GM13977 (cell line): ENCODE results near the gene LRRC15.

Source experiments
- DNase-seq: peaks from one replicate; pipeline ENCODE4 v3.0.0; 2012; ENCODE audit warnings: low spot score
- in situ Hi-C: fragments of 300-500 bp; cut with MboI; formaldehyde crosslinking; loops from one replicate; pipeline ENCODE4 v1.12.0; 2022; ENCODE audit warnings: low sequenced_read_pairs, low pct_unique_long_range_greater_than_20kb, mixed read lengths, inconsistent platforms; ENCODE audit not compliant: unreplicated experiment
- TF ChIP-seq, protein P1 (sequence below): IDR thresholded peaks from 2 replicates; pipeline ENCODE4 v1.5.1; 2012; ENCODE audit warnings: mild to moderate bottlenecking, control low read depth; ENCODE audit not compliant: insufficient read depth; ENCODE audit errors: extremely low read depth, missing control alignments

LRRC15 gene

DNA sequence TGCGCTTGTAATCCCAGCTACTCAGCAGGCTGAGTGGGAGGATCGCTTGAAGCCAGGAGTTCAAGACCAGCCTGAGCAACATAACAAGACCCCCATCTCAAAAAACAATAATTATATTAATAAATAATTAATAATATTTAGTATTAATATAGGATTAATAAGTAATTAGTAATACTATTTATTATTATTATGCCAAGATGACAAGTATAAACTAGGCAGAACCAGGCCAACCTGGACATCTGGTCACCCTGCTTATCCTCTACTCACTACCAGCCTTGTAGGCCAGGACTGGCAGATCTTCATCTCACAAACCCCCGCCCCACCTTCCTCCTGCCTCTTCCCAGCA, 18.8 kb downstream of the LRRC15 start:
- TF ChIP-seq, protein P1, sequence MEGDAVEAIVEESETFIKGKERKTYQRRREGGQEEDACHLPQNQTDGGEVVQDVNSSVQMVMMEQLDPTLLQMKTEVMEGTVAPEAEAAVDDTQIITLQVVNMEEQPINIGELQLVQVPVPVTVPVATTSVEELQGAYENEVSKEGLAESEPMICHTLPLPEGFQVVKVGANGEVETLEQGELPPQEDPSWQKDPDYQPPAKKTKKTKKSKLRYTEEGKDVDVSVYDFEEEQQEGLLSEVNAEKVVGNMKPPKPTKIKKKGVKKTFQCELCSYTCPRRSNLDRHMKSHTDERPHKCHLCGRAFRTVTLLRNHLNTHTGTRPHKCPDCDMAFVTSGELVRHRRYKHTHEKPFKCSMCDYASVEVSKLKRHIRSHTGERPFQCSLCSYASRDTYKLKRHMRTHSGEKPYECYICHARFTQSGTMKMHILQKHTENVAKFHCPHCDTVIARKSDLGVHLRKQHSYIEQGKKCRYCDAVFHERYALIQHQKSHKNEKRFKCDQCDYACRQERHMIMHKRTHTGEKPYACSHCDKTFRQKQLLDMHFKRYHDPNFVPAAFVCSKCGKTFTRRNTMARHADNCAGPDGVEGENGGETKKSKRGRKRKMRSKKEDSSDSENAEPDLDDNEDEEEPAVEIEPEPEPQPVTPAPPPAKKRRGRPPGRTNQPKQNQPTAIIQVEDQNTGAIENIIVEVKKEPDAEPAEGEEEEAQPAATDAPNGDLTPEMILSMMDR: no peak
- DNase-seq: no peak
- in situ Hi-C loops: no loop called here

DNA sequence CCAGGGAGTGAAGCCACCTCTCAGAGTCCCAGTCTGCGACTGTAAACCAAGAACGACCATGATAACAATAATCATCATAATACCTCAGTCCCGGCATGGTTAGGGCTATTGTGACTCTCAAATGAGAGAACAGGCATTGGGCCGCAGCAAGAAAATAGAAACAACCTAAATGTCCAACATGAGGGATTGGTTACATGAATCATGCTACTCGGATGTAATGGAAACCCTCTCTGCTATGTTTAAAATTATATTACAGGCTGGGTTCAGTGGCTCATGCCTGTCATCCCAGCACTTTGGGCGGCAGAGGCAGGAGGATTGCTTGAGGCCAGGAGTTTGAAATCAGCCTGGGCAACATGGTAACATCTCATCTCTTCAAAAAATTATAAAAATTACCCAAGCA, 21.2 kb downstream of the LRRC15 start:
- TF ChIP-seq, protein P1: no peak
- DNase-seq: no peak
- in situ Hi-C loops: no loop called here

DNA sequence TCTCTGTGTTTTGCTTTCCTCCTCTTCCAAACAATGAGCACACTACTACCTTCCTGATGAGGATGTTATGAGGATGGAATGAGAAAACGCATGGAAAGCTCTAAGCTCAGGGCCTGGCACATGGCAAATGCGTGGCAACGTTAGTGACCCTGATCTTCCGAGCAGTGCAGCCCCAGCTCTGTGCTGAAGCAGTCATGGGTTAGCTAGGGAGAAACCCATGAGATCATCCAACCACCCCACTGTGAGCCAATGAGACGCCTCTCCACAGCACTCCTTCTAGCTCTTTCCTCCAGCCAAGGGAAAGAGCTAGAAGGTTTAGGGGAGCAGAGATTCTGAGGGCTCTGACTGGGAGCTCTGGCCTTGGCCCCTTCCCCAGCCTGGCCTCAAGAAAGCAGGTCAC, 22.9 kb downstream of the LRRC15 start:
- in situ Hi-C loops: no loop called here
- TF ChIP-seq, protein P1: no peak

DNA sequence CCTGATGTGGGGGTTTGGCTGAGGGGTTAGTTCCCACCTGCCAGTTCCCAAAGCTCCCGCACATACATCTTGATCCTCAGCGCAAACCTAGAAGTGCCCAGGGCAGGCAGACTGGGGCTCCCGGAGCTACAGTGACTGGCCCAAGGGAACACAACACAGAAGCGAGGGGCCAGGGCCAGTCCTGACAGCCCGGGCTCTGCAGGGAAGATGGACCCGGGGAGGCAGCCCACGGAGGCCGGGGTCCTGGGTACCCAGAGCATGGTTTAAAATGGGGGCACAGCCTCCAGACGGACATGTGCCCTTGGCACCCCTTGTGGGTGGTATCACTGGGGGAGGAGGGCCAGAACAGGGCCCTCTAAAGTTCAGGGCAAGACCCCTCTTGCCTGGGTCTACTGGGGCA, 23.5 kb downstream of the LRRC15 start:
- no peak for DNase-seq
- TF ChIP-seq, protein P1: no peak
- in situ Hi-C loops: no loop called here

More for the DNA sequence above, 22.9 kb downstream of the LRRC15 start:
- DNase-seq: no peak

DNA sequence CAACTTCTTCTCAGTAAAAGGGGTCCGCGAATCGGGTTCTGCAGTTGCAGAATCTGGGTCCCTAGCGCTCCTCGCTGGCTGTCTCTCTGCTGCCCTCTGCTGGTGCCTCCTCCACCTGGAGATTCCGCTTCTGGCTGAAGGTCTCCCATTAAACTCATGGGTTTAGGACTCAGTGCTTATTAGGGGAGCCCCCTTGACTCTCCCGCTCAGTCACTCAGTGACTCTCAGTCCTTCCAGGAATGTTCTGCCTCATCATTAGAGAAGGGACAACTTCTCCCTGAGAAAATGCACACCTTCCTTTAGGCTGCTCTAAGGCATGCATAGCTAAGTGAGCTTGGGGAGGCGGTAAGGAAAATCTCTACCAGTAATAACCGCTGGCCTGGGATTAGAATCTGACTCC, 25.5 kb downstream of the LRRC15 start:
- peak; percentile 87 for DNase-seq
- in situ Hi-C loops: no loop called here

DNA sequence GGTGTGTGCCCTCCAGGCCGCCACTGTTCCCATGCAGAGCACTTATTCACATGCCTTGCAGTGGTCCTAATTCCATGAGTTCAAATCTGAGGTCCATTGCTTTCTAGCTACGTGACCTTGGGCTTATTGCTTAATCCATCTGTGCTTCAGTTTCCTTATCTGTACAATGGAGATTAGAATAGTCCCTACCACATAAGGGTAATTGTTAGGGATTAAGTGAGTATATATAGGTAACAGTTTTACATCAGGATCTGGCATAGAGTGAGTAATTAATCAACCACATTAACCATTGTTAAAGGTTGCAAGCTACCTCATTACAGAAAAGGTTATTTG, 26.0 kb downstream of the LRRC15 start:
- in situ Hi-C loops: no loop called here
- DNase-seq: no peak

More for the DNA sequence above, 25.5 kb downstream of the LRRC15 start:
- TF ChIP-seq, protein P1: peak; percentile 96

More for the DNA sequence above, 26.0 kb downstream of the LRRC15 start:
- TF ChIP-seq, protein P1: no peak
